Activated CD8-positive, alpha-beta memory T cell treated with anti-CD3 and anti-CD28 coated beads, Interleukin-2, amount 10 ng/mL, durations not matched to agents 7 days and 5 days (primary cell): ENCODE results near the gene ITPRIP. TPM values are rescaled to one million over a fixed set of nuclear protein-coding genes. Genes with fewer than 3 reads are reported as not detected.
A peak's percentile ranks its signal among the peaks of the same experiment; 100 is the strongest.

ENCODE experiments used
- ATAC-seq: fragments of 150-1000 bp; cut with Tn5 transposase; one replicate; pipeline ENCODE4 v1.10.0; 2021; ENCODE audit warnings: moderate library complexity
- CTCF ChIA-PET: fragments of 350-600 bp; sonication (Branson Sonifier 250); formaldehyde crosslinking; loops from one replicate; lab custom pipeline; 2021; ENCODE audit warnings: antibody characterized with exemption; lab: Charles Lee
- DNase-seq: peaks from one replicate; pipeline ENCODE4 v3.0.0-alpha.2; 2020
- H3K27ac Mint-ChIP-seq: one replicate; pipeline ENCODE4 v1.8.0; 2021; ENCODE audit warnings: mild to moderate bottlenecking, mixed read lengths
- H3K27me3 Mint-ChIP-seq: one replicate; pipeline ENCODE4 v1.8.0; 2021; ENCODE audit warnings: mixed read lengths
- H3K36me3 Mint-ChIP-seq: one replicate; pipeline ENCODE4 v1.8.0; 2021; ENCODE audit warnings: mild to moderate bottlenecking, mixed read lengths
- H3K4me1 Mint-ChIP-seq: one replicate; pipeline ENCODE4 v1.8.0; 2021; ENCODE audit warnings: mixed read lengths
- H3K4me3 Mint-ChIP-seq: one replicate; pipeline ENCODE4 v1.8.0; 2021; ENCODE audit warnings: mild to moderate bottlenecking, moderate library complexity, mixed read lengths
- H3K9me3 Mint-ChIP-seq: one replicate; pipeline ENCODE4 v1.8.0; 2022; ENCODE audit warnings: low read depth, mixed read lengths
- total RNA-seq, 2 experiments: library from RNA; stranded (reverse); gene quantifications; one replicate each; pipeline ENCODE4 v1.2.3, GENCODE V29; 2021

The ITPRIP gene
- total RNA-seq, 2 experiments from 2014 or later: 21.6 to 21.9 TPM

GRCh38 chr10:104351061-104351702 is 12.9 kb upstream of the ITPRIP start:
- Mint-ChIP-seq H3K27me3 (no peaks in the 10 kb centered on the region), H3K4me1 (peaks cover 13% of the 10 kb centered on the region), H3K36me3 (peaks cover 1% of the 10 kb centered on the region), H3K9me3 (no peaks in the 10 kb centered on the region), H3K27ac (no peak overlapping the region), H3K4me3 (no peak overlapping the region)
- DNase-seq (no peak), ATAC-seq (peak; percentile 17)
- CTCF ChIA-PET: interaction anchor here (0.6 to 12.2 kb wide), 16 partner anchors 10 to 230 kb away, joined by 3 to 290 read pairs (median 12); partner anchors contain the start of genes GSTO2, ITPRIP and SFR1

- Mint-ChIP-seq H3K27me3 (no peaks in the 10 kb centered on the region), H3K4me1 (peaks cover 23% of the 10 kb centered on the region), H3K36me3 (peaks cover 7% of the 10 kb centered on the region), H3K27ac (no peak overlapping the region), H3K4me3 (no peak overlapping the region), H3K9me3 (peaks cover 7% of the 10 kb centered on the region)
- DNase-seq: no peak
- ATAC-seq: peak; percentile 49
- CTCF ChIA-PET: interaction anchor here (0.8 to 12.2 kb wide), 17 partner anchors 9 to 134 kb away, joined by 3 to 290 read pairs (median 12); partner anchors contain the start of genes GSTO2 and ITPRIP
Measured at GRCh38 chr10:104350127-104350635, 11.9 kb upstream of the ITPRIP start.

GRCh38 chr10:104349623-104350126 is 11.4 kb upstream of the ITPRIP start:
- H3K4me1 Mint-ChIP-seq: peaks cover 23% of the 10 kb centered on the region
- no peak overlapping the region for H3K27ac Mint-ChIP-seq
- H3K4me3 Mint-ChIP-seq: no peak overlapping the region
- CTCF ChIA-PET: interaction anchor here (1.1 to 12.2 kb wide), 13 partner anchors 9 to 134 kb away, joined by 3 to 290 read pairs (median 12); partner anchors contain the start of genes GSTO2 and ITPRIP
- H3K36me3 Mint-ChIP-seq: peaks cover 7% of the 10 kb centered on the region
- DNase-seq (no peak), ATAC-seq (no peak)
- H3K27me3 Mint-ChIP-seq: no peaks in the 10 kb centered on the region
- H3K9me3 Mint-ChIP-seq: peaks cover 7% of the 10 kb centered on the region

- CTCF ChIA-PET: interaction anchor here (3.7 to 12.2 kb wide), 3 partner anchors 11 to 58 kb away, joined by 14 to 290 read pairs (median 270); partner anchors contain the start of gene ITPRIP
- DNase-seq: no peak
- Mint-ChIP-seq H3K9me3 (peaks cover 7% of the 10 kb centered on the region), H3K4me3 (no peak overlapping the region), H3K27me3 (no peaks in the 10 kb centered on the region), H3K36me3 (peaks cover 7% of the 10 kb centered on the region), H3K4me1 (peaks cover 23% of the 10 kb centered on the region), H3K27ac (no peak overlapping the region)
- ATAC-seq: no peak
Measured at GRCh38 chr10:104348601-104349000, 10.3 kb upstream of the ITPRIP start.

GRCh38 chr10:104347295-104348045 is 9.2 kb upstream of the ITPRIP start:
- Mint-ChIP-seq H3K27ac (no peak overlapping the region), H3K27me3 (no peaks in the 10 kb centered on the region), H3K9me3 (peaks cover 7% of the 10 kb centered on the region), H3K4me1 (peaks cover 21% of the 10 kb centered on the region), H3K36me3 (peaks cover 7% of the 10 kb centered on the region), H3K4me3 (no peak overlapping the region)
- CTCF ChIA-PET: interaction anchor here (0.8 to 12.2 kb wide), 6 partner anchors 10 to 90 kb away, joined by 3 to 290 read pairs (median 12); partner anchors contain the start of gene ITPRIP
- ATAC-seq (no peak), DNase-seq (no peak)

- Mint-ChIP-seq H3K9me3 (peaks cover 7% of the 10 kb centered on the region), H3K27me3 (no peaks in the 10 kb centered on the region), H3K36me3 (peaks cover 7% of the 10 kb centered on the region), H3K4me3 (no peak overlapping the region), H3K27ac (no peak overlapping the region), H3K4me1 (peaks cover 13% of the 10 kb centered on the region)
- DNase-seq: peak; percentile 49
- CTCF ChIA-PET: interaction anchor here (1.7 to 12.2 kb wide), 5 partner anchors 7 to 71 kb away, joined by 7 to 290 read pairs (median 14); partner anchors contain the start of genes CFAP58 and ITPRIP
- no peak for ATAC-seq
Measured at GRCh38 chr10:104345941-104346340, 7.7 kb upstream of the ITPRIP start.

- no peak for ATAC-seq
- CTCF ChIA-PET: interaction anchor here (1.7 to 12.2 kb wide), 4 partner anchors 8 to 55 kb away, joined by 7 to 290 read pairs (median 142); partner anchors contain the start of genes CFAP58 and ITPRIP
- H3K27ac Mint-ChIP-seq: no peak overlapping the region
- DNase-seq: no peak
- peaks cover 7% of the 10 kb centered on the region for H3K9me3 Mint-ChIP-seq
- no peaks in the 10 kb centered on the region for H3K27me3 Mint-ChIP-seq
- peaks cover 7% of the 10 kb centered on the region for H3K36me3 Mint-ChIP-seq
- H3K4me3 Mint-ChIP-seq: no peak overlapping the region
- H3K4me1 Mint-ChIP-seq: peaks cover 13% of the 10 kb centered on the region
Measured at GRCh38 chr10:104345515-104345914, 7.2 kb upstream of the ITPRIP start.

GRCh38 chr10:104344219-104344618 is 6.0 kb upstream of the ITPRIP start:
- Mint-ChIP-seq H3K27ac (no peak overlapping the region), H3K9me3 (peaks cover 7% of the 10 kb centered on the region), H3K4me1 (peaks cover 23% of the 10 kb centered on the region), H3K36me3 (peaks cover 11% of the 10 kb centered on the region), H3K4me3 (no peak overlapping the region), H3K27me3 (peaks cover 9% of the 10 kb centered on the region)
- ATAC-seq (no peak), DNase-seq (no peak)
- CTCF ChIA-PET: interaction anchor here (1.5 to 12.2 kb wide), 3 partner anchors 9 to 53 kb away, joined by 7 to 290 read pairs (median 7); partner anchors contain the start of gene CFAP58

GRCh38 chr10:104342941-104343411 is 4.7 kb upstream of the ITPRIP start:
- Mint-ChIP-seq H3K27ac (no peak overlapping the region), H3K9me3 (peaks cover 7% of the 10 kb centered on the region), H3K4me3 (no peak overlapping the region), H3K4me1 (peaks cover 29% of the 10 kb centered on the region), H3K36me3 (peaks cover 11% of the 10 kb centered on the region), H3K27me3 (peaks cover 9% of the 10 kb centered on the region)
- no peak for ATAC-seq
- CTCF ChIA-PET: interaction anchor here (0.9 to 12.2 kb wide), 5 partner anchors 10 to 52 kb away, joined by 3 to 290 read pairs (median 3); no protein-coding TSS in a partner anchor
- DNase-seq: no peak

GRCh38 chr10:104340641-104341040 is 2.4 kb upstream of the ITPRIP start:
- CTCF ChIA-PET: interaction anchor here (0.9 to 12.2 kb wide), 8 partner anchors 9 to 50 kb away, joined by 3 to 290 read pairs (median 4); partner anchors contain the start of gene CFAP58
- DNase-seq (peak; percentile 3), ATAC-seq (no peak)
- no peak overlapping the region for H3K27ac Mint-ChIP-seq
- no peak overlapping the region for H3K4me3 Mint-ChIP-seq
- peaks cover 13% of the 10 kb centered on the region for H3K36me3 Mint-ChIP-seq
- H3K27me3 Mint-ChIP-seq: peaks cover 9% of the 10 kb centered on the region
- peaks cover 5% of the 10 kb centered on the region for H3K9me3 Mint-ChIP-seq
- H3K4me1 Mint-ChIP-seq: peaks cover 33% of the 10 kb centered on the region

- CTCF ChIA-PET: interaction anchor here (0.5 to 7.0 kb wide), 5 partner anchors 11 to 835 kb away, joined by 5 to 65 read pairs (median 24); partner anchors contain the start of gene CFAP58
- ATAC-seq (no peak), DNase-seq (peak; percentile 28)
- H3K27ac Mint-ChIP-seq: no peak overlapping the region
- peaks cover 9% of the 10 kb centered on the region for H3K27me3 Mint-ChIP-seq
- H3K4me3 Mint-ChIP-seq: peak overlapping the region; percentile 30
- H3K4me1 Mint-ChIP-seq: peaks cover 34% of the 10 kb centered on the region
- H3K9me3 Mint-ChIP-seq: no peaks in the 10 kb centered on the region
- H3K36me3 Mint-ChIP-seq: peaks cover 12% of the 10 kb centered on the region
Measured at GRCh38 chr10:104340111-104340526, 1.9 kb upstream of the ITPRIP start.

- peaks cover 9% of the 10 kb centered on the region for H3K27me3 Mint-ChIP-seq
- ATAC-seq: no peak
- H3K27ac Mint-ChIP-seq: peak overlapping the region; percentile 100
- no peaks in the 10 kb centered on the region for H3K9me3 Mint-ChIP-seq
- peaks cover 39% of the 10 kb centered on the region for H3K4me1 Mint-ChIP-seq
- peak overlapping the region; percentile 95 for H3K4me3 Mint-ChIP-seq
- DNase-seq: peak; percentile 31
- H3K36me3 Mint-ChIP-seq: peaks cover 12% of the 10 kb centered on the region
- CTCF ChIA-PET: interaction anchor here (0.5 to 7.0 kb wide), 8 partner anchors 10 to 834 kb away, joined by 3 to 65 read pairs (median 16); partner anchors contain the start of gene CFAP58
Measured at GRCh38 chr10:104339469-104340110, 1.3 kb upstream of the ITPRIP start.
